ENCODE data around the gene SPO11. TPM values are rescaled to one million over a fixed set of nuclear protein-coding genes. Genes with fewer than 3 reads are reported as not detected.

Gene SPO11
- total and polyA plus RNA-seq, 9 of the 15 experiments (the other 6 are each of a cell fraction or from before 2014, with no cell fraction given) = not detected

GRCh38 chr20:57320358-57320757 lies 9.2 kb upstream of the SPO11 start (continued):
- TF ChIP-seq CEBPG (CRISPR knock-in tag; IDR thresholded peaks at IDR 0.05) = no peak
- peak in 1 of 2 experiments; percentile 39; a peak in 1 of 4 replicates for TF ChIP-seq CEBPG (tag; conservative IDR thresholded peaks at IDR 0.05 in 1 of 2, IDR thresholded peaks at IDR 0.05 in 1 of 2)
- no peak for TF ChIP-seq SRF (CRISPR knock-in tag; IDR thresholded peaks at IDR 0.05)
- TF ChIP-seq, protein P1, sequence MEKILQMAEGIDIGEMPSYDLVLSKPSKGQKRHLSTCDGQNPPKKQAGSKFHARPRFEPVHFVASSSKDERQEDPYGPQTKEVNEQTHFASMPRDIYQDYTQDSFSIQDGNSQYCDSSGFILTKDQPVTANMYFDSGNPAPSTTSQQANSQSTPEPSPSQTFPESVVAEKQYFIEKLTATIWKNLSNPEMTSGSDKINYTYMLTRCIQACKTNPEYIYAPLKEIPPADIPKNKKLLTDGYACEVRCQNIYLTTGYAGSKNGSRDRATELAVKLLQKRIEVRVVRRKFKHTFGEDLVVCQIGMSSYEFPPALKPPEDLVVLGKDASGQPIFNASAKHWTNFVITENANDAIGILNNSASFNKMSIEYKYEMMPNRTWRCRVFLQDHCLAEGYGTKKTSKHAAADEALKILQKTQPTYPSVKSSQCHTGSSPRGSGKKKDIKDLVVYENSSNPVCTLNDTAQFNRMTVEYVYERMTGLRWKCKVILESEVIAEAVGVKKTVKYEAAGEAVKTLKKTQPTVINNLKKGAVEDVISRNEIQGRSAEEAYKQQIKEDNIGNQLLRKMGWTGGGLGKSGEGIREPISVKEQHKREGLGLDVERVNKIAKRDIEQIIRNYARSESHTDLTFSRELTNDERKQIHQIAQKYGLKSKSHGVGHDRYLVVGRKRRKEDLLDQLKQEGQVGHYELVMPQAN (IDR thresholded peaks at IDR 0.05; ENCODE audit: borderline replicate concordance) = no peak

GRCh38 chr20:57321142-57321541 lies 8.5 kb upstream of the SPO11 start:
- H3K27me3 ChIP-seq (ENCODE audit: control insufficient read depth in 2 of 2, insufficient read depth in 2 of 2, low read length in 2 of 2) = peaks cover 35 to 44% of the 10 kb centered on the region in 2 experiments; a peak in 4 of 5 replicates
- no peaks in the 10 kb centered on the region for H3K36me3 ChIP-seq (ENCODE audit: control insufficient read depth, insufficient read depth, low read length)
- WGBS (ENCODE audit: insufficient coverage, low coverage, missing lambda C conversion rate) = 0% methylated on average over 2 of the region's 2 CpGs
- FAIRE-seq (no peak), DNase-seq (ENCODE audit: extremely low read depth in 1 of 4, low spot score in 3 of 4) (no peak), ATAC-seq (no peak)
- H3K4me2 ChIP-seq (ENCODE audit: insufficient read depth, low read length) = no peak overlapping the region
- H2AFZ ChIP-seq (ENCODE audit: low read depth, low read length) = no peak overlapping the region
- BruUV-seq (replicated peaks) = no TSS peak
- no peaks in the 10 kb centered on the region for H3K9me3 ChIP-seq (replicated peaks; ENCODE audit: control insufficient read depth, insufficient read depth, low read depth, low read length)
- in situ Hi-C loops (cut with MboI) = no loop called here
- peaks cover 4% of the 10 kb centered on the region; the same call in 1 of the 2 replicates for H4K20me1 ChIP-seq (replicated peaks; ENCODE audit: control insufficient read depth, insufficient read depth, low read length)
- no peak overlapping the region for H3K9ac ChIP-seq (ENCODE audit: insufficient read depth in 1 of 2, low read depth in 2 of 2, low read length in 2 of 2)
- CTCF ChIA-PET (ENCODE audit: low intra/inter-chr PET ratio) = no interaction called here
- no peaks in the 10 kb centered on the region for H3K9me1 ChIP-seq (ENCODE audit: control insufficient read depth, insufficient read depth, low read length)
- POLR2A ChIA-PET = no interaction called here
- intact Hi-C loops (cut with micrococcal nuclease) = no loop called here
- no peaks in the 10 kb centered on the region for H3K79me2 ChIP-seq (ENCODE audit: control insufficient read depth, insufficient read depth, low read length)
- TF ChIP-seq ZFP36 (IDR thresholded peaks at IDR 0.05; ENCODE audit: low read depth, low read length, partially characterized antibody) (peak; percentile 77), SREBF1 (IDR thresholded peaks at IDR 0.05; ENCODE audit: borderline replicate concordance, low read depth, low read length) (no peak), RBM25 (IDR thresholded peaks at IDR 0.05; ENCODE audit: low read depth, low read length, severe bottlenecking) (peak; percentile 84)
- H3K4me1 ChIP-seq (replicated peaks in 1 of 2; ENCODE audit: control insufficient read depth in 2 of 2, insufficient read depth in 2 of 2, low read length in 2 of 2) = no peaks in the 10 kb centered on the region
- no peak overlapping the region for H3K4me3 ChIP-seq
- H3K27ac ChIP-seq (ENCODE audit: extremely low read depth, low read depth, low read length) = no peak overlapping the region
